Measurements from ENCODE around the gene DAB2IP. TPM values are rescaled to one million over a fixed set of nuclear protein-coding genes. Genes with fewer than 3 reads are reported as not detected.
"Not testable (repeated sequence)": the region's sequence is repeated elsewhere in the genome, so short reads cannot be mapped to it uniquely, and the experiment has no call there.

DAB2IP gene
- total RNA-seq, 8 experiments from 2014 or later = 8.0 to 27.7 (median 19.6) TPM

GRCh38 chr9:121781701-121782464 is 130.4 kb downstream of the DAB2IP start:
- ATAC-seq (replicated peaks in 6 of 8) = no peak
- Histone ChIP-seq H3K4me3 (no peak overlapping the region), H3K27ac (no peak overlapping the region), H3K4me1 (replicated peaks in 1 of 2) (peaks cover 32 to 41% of the 10 kb centered on the region in 2 donors)
- whole genome bisulfite sequencing, 10 experiments = 100% methylated on average over 1 to 4 of the region's 17 CpGs; no CpG with 5 or more reads in 6 of the 10 experiments
- in situ Hi-C loops (cut with MboI; ENCODE audit: low pct_unique_long_range_greater_than_20kb in 2 of 9, low sequenced_read_pairs in 9 of 9, unreplicated experiment in 9 of 9) = no loop called here

- Histone ChIP-seq H3K4me3 (no peak overlapping the region), H3K27ac (peak overlapping the region; percentile 78 to 90), H3K4me1 (replicated peaks in 1 of 2) (peaks cover 32 to 41% of the 10 kb centered on the region in 2 donors)
- no peak for ATAC-seq (replicated peaks in 6 of 8)
- in situ Hi-C loops (cut with MboI; ENCODE audit: low pct_unique_long_range_greater_than_20kb in 2 of 9, low sequenced_read_pairs in 9 of 9, unreplicated experiment in 9 of 9) = no loop called here
- no CpG with 5 or more reads among the region's 17 CpGs for WGBS, 10 experiments
These were observed 131.2 kb downstream of the DAB2IP start for GRCh38 chr9:121782514-121783110.

GRCh38 chr9:121783111-121783510 is 131.7 kb downstream of the DAB2IP start:
- H3K27ac ChIP-seq = peak overlapping the region; percentile 78 to 90

GRCh38 chr9:121783521-121784507 is 132.4 kb downstream of the DAB2IP start:
- WGBS, 10 experiments = 19 to 100% (median 64%) methylated on average over 1 to 10 of the region's 26 CpGs; no CpG with 5 or more reads in 4 of the 10 experiments
- peak; percentile 41 to 85 (median 76) for ATAC-seq (replicated peaks in 6 of 8)
- Histone ChIP-seq H3K4me1 (replicated peaks in 1 of 2) (peaks cover 32 to 41% of the 10 kb centered on the region in 2 donors), H3K27ac (peak overlapping the region; percentile 78 to 90), H3K4me3 (no peak overlapping the region)
- in situ Hi-C loops (cut with MboI; ENCODE audit: low pct_unique_long_range_greater_than_20kb in 2 of 9, low sequenced_read_pairs in 9 of 9, unreplicated experiment in 9 of 9) = no loop called here

More at GRCh38 chr9:121783111-121783510, 131.7 kb downstream of the DAB2IP start:
- in situ Hi-C loops (cut with MboI; ENCODE audit: low pct_unique_long_range_greater_than_20kb in 2 of 9, low sequenced_read_pairs in 9 of 9, unreplicated experiment in 9 of 9) = no loop called here
- peak in 5 of 8 experiments; percentile 46 to 68 (median 64) for ATAC-seq (replicated peaks in 6 of 8)
- Histone ChIP-seq H3K4me1 (replicated peaks in 1 of 2) (peaks cover 32 to 41% of the 10 kb centered on the region in 2 donors), H3K4me3 (no peak overlapping the region)
- WGBS, 10 experiments = no CpG with 5 or more reads among the region's 2 CpGs

- WGBS, 10 experiments = 6 to 54% (median 33%) methylated on average over 1 to 6 of the region's 17 CpGs; no CpG with 5 or more reads in 6 of the 10 experiments
- peak overlapping the region; percentile 78 to 90 for H3K27ac ChIP-seq
- in situ Hi-C loops (cut with MboI; ENCODE audit: low pct_unique_long_range_greater_than_20kb in 2 of 9, low sequenced_read_pairs in 9 of 9, unreplicated experiment in 9 of 9) = no loop called here
These were observed 133.4 kb downstream of the DAB2IP start for GRCh38 chr9:121784731-121785411.

GRCh38 chr9:121785673-121786542 is 134.5 kb downstream of the DAB2IP start:
- ATAC-seq (replicated peaks in 6 of 8) = no peak
- in situ Hi-C loops (cut with MboI; ENCODE audit: low pct_unique_long_range_greater_than_20kb in 2 of 9, low sequenced_read_pairs in 9 of 9, unreplicated experiment in 9 of 9) = no loop called here
- Histone ChIP-seq H3K4me1 (replicated peaks in 1 of 2) (peaks cover 32 to 36% of the 10 kb centered on the region in 2 donors), H3K4me3 (no peak overlapping the region), H3K27ac (peak overlapping the region in 1 of 2 donors; percentile 90)
- 80 to 100% (median 96%) methylated on average over 1 to 4 of the region's 11 CpGs; no CpG with 5 or more reads in 7 of the 10 experiments for WGBS, 10 experiments

More at GRCh38 chr9:121784731-121785411, 133.4 kb downstream of the DAB2IP start:
- H3K4me1 ChIP-seq (replicated peaks in 1 of 2) = peaks cover 32 to 38% of the 10 kb centered on the region in 2 donors
- H3K4me3 ChIP-seq = no peak overlapping the region
- ATAC-seq (replicated peaks in 6 of 8) = peak; percentile 33 to 81 (median 38)

GRCh38 chr9:121786543-121786948 is 135.1 kb downstream of the DAB2IP start:
- Histone ChIP-seq H3K4me1 (replicated peaks in 1 of 2) (peaks cover 32 to 36% of the 10 kb centered on the region in 2 donors), H3K4me3 (no peak overlapping the region), H3K27ac (no peak overlapping the region)
- in situ Hi-C loops (cut with MboI; ENCODE audit: low pct_unique_long_range_greater_than_20kb in 2 of 9, low sequenced_read_pairs in 9 of 9, unreplicated experiment in 9 of 9) = no loop called here
- 71 to 83% (median 76%) methylated on average over 2 to 4 of the region's 5 CpGs; no CpG with 5 or more reads in 7 of the 10 experiments for WGBS, 10 experiments
- ATAC-seq (replicated peaks in 6 of 8) = no peak

GRCh38 chr9:121786998-121787422 is 135.6 kb downstream of the DAB2IP start:
- in situ Hi-C loops (cut with MboI; ENCODE audit: low pct_unique_long_range_greater_than_20kb in 2 of 9, low sequenced_read_pairs in 9 of 9, unreplicated experiment in 9 of 9) = no loop called here
- no peak overlapping the region for H3K27ac ChIP-seq
- no peak for ATAC-seq (replicated peaks in 6 of 8)
- 20 to 100% methylated on average over 1 of the region's 8 CpGs; no CpG with 5 or more reads in 8 of the 10 experiments for WGBS, 10 experiments
- peaks cover 32 to 36% of the 10 kb centered on the region in 2 donors for H3K4me1 ChIP-seq (replicated peaks in 1 of 2)
- no peak overlapping the region for H3K4me3 ChIP-seq

GRCh38 chr9:121788686-121789366 is 137.4 kb downstream of the DAB2IP start:
- Histone ChIP-seq H3K27ac (no peak overlapping the region), H3K4me3 (no peak overlapping the region), H3K4me1 (replicated peaks in 1 of 2) (peaks cover 19% of the 10 kb centered on the region in 2 donors)
- WGBS, 10 experiments = 86 to 100% (median 94%) methylated on average over 1 to 8 of the region's 15 CpGs; no CpG with 5 or more reads in 1 of the 10 experiments
- in situ Hi-C loops (cut with MboI; ENCODE audit: low pct_unique_long_range_greater_than_20kb in 2 of 9, low sequenced_read_pairs in 9 of 9, unreplicated experiment in 9 of 9) = no loop called here
- no peak for ATAC-seq (replicated peaks in 6 of 8)

- in situ Hi-C loops (cut with MboI; ENCODE audit: low pct_unique_long_range_greater_than_20kb in 2 of 9, low sequenced_read_pairs in 9 of 9, unreplicated experiment in 9 of 9) = no loop called here
These were observed 139.4 kb downstream of the DAB2IP start for GRCh38 chr9:121790841-121791240.

GRCh38 chr9:121792476-121792875 is 141.0 kb downstream of the DAB2IP start:
- WGBS, 10 experiments = no CpG with 5 or more reads among the region's 10 CpGs
- H3K4me3 ChIP-seq; H3K27ac ChIP-seq; H3K4me1 ChIP-seq (replicated peaks in 1 of 2); ATAC-seq (replicated peaks in 6 of 8); in situ Hi-C loops (cut with MboI; ENCODE audit: low pct_unique_long_range_greater_than_20kb in 2 of 9, low sequenced_read_pairs in 9 of 9, unreplicated experiment in 9 of 9): not testable (repeated sequence)

More at GRCh38 chr9:121790841-121791240, 139.4 kb downstream of the DAB2IP start:
- no peaks in the 10 kb centered on the region for H3K4me1 ChIP-seq (replicated peaks in 1 of 2)
- ATAC-seq (replicated peaks in 6 of 8) = no peak
- H3K4me3 ChIP-seq = no peak overlapping the region
- 60 to 90% (median 84%) methylated on average over 1 to 7 of the region's 14 CpGs; no CpG with 5 or more reads in 5 of the 10 experiments for WGBS, 10 experiments
- no peak overlapping the region for H3K27ac ChIP-seq

Measured in motor neuron (in vitro differentiated cells).